ENCODE measurements around the gene C11orf65. TPM values are rescaled to one million over a fixed set of nuclear protein-coding genes. Genes with fewer than 3 reads are reported as not detected.

The C11orf65 gene
- total RNA-seq (2014; rRNA removed; shearing (Covaris generic)): 0.64 TPM in 1 of 2 replicates, not detected in the other

GRCh38 chr11:108467091-108467823 lies at the start of gene C11orf65:
C11orf65 (minus strand) TSS chr11:108467529; CDS start chr11:108461559, 5,970 bp downstream.
- peak; percentile 100 for DNase-seq (ENCODE audit: low spot score)

GRCh38 chr11:108516125-108516524 lies 48.8 kb upstream of the C11orf65 start:
- DNase-seq (ENCODE audit: low spot score): no peak

- DNase-seq (ENCODE audit: low spot score): no peak
Observed at GRCh38 chr11:108512708-108513107, 45.4 kb upstream of the C11orf65 start.

GRCh38 chr11:108511851-108512474 lies 44.6 kb upstream of the C11orf65 start:
- DNase-seq (ENCODE audit: low spot score): no peak

GRCh38 chr11:108508653-108509593 lies 41.6 kb upstream of the C11orf65 start:
- DNase-seq (ENCODE audit: low spot score): no peak

- DNase-seq (ENCODE audit: low spot score): no peak
Observed at GRCh38 chr11:108501396-108501795, 34.1 kb upstream of the C11orf65 start.

GRCh38 chr11:108500721-108501120 lies 33.4 kb upstream of the C11orf65 start:
- no peak for DNase-seq (ENCODE audit: low spot score)

- DNase-seq (ENCODE audit: low spot score): no peak
Observed at GRCh38 chr11:108500169-108500568, 32.8 kb upstream of the C11orf65 start.

- DNase-seq (ENCODE audit: low spot score): no peak
Observed at GRCh38 chr11:108498816-108499408, 31.6 kb upstream of the C11orf65 start.

GRCh38 chr11:108498046-108498815 lies 30.9 kb upstream of the C11orf65 start, which contains the start of gene POGLUT3:
POGLUT3 (minus strand) TSS chr11:108498384; CDS start chr11:108498366, 18 bp downstream.
- DNase-seq (ENCODE audit: low spot score): peak; percentile 47

GRCh38 chr11:108497317-108498045 lies 30.2 kb upstream of the C11orf65 start:
- peak; percentile 97 for DNase-seq (ENCODE audit: low spot score)

GRCh38 chr11:108496643-108497256 lies 29.4 kb upstream of the C11orf65 start:
- no peak for DNase-seq (ENCODE audit: low spot score)

- DNase-seq (ENCODE audit: low spot score): no peak
Observed at GRCh38 chr11:108495326-108495725, 28.0 kb upstream of the C11orf65 start.

- DNase-seq (ENCODE audit: low spot score): no peak
Observed at GRCh38 chr11:108494182-108494581, 26.9 kb upstream of the C11orf65 start.

- no peak for DNase-seq (ENCODE audit: low spot score)
Observed at GRCh38 chr11:108491936-108492335, 24.6 kb upstream of the C11orf65 start.

GRCh38 chr11:108486828-108487227 lies 19.5 kb upstream of the C11orf65 start:
- DNase-seq (ENCODE audit: low spot score): no peak

- no peak for DNase-seq (ENCODE audit: low spot score)
Observed at GRCh38 chr11:108486331-108486730, 19.0 kb upstream of the C11orf65 start.

GRCh38 chr11:108483163-108483562 lies 15.8 kb upstream of the C11orf65 start:
- DNase-seq (ENCODE audit: low spot score): no peak

GRCh38 chr11:108474664-108475463 lies 7.5 kb upstream of the C11orf65 start:
- DNase-seq (ENCODE audit: low spot score): no peak
